ENCODE data around the gene HOXC4. TPM values are rescaled to one million over a fixed set of nuclear protein-coding genes. Genes with fewer than 3 reads are reported as not detected.

The HOXC4 gene
- total and polyA plus RNA-seq, 5 donors from 2014 or later = 0.09 to 0.32 TPM; not detected in 3

- ATAC-seq (ENCODE audit: low read depth in 2 of 2) (no peak), DNase-seq (no peak)
- H3K36me3 ChIP-seq (ENCODE audit: control insufficient read depth, insufficient read depth, low read length) = no peaks in the 10 kb centered on the region
- H3K27me3 ChIP-seq (ENCODE audit: control insufficient read depth, insufficient read depth, low read length) = peaks cover 48% of the 10 kb centered on the region
- H3K9me3 ChIP-seq (ENCODE audit: control insufficient read depth in 2 of 2, low read length in 2 of 2) = no peaks in the 10 kb centered on the region
- H3K27ac Mint-ChIP-seq = no peak overlapping the region
- H3K4me1 Mint-ChIP-seq = peaks cover 0 to 16% (median 11%) of the 10 kb centered on the region in 4 donors
- no peak overlapping the region for H3K4me3 ChIP-seq (ENCODE audit: low read depth, low read length)
- peaks cover 93% of the 10 kb centered on the region for H3K27me3 Mint-ChIP-seq
- H3K4me1 ChIP-seq (ENCODE audit: control insufficient read depth, insufficient read depth, low read length, poor library complexity, severe bottlenecking) = peaks cover 6% of the 10 kb centered on the region
- H3K9me3 Mint-ChIP-seq = peaks cover 0 to 3% (median 0%) of the 10 kb centered on the region in 7 donors
- no peak overlapping the region for H3K4me3 Mint-ChIP-seq
- H3K36me3 Mint-ChIP-seq = no peaks in the 10 kb centered on the region
- no peak overlapping the region for H3K27ac ChIP-seq (ENCODE audit: insufficient read depth, low read length, poor library complexity, severe bottlenecking)
These were observed 30.4 kb upstream of the HOXC4 start for GRCh38 chr12:54022960-54023884.

- Mint-ChIP-seq H3K36me3 (no peaks in the 10 kb centered on the region), H3K4me3 (no peak overlapping the region), H3K4me1 (peaks cover 0 to 16% (median 12%) of the 10 kb centered on the region in 4 donors), H3K27ac (no peak overlapping the region), H3K27me3 (peaks cover 97% of the 10 kb centered on the region), H3K9me3 (peaks cover 0 to 3% (median 0%) of the 10 kb centered on the region in 7 donors)
- Histone ChIP-seq H3K9me3 (ENCODE audit: control insufficient read depth in 2 of 2, low read length in 2 of 2) (no peaks in the 10 kb centered on the region), H3K27ac (ENCODE audit: insufficient read depth, low read length, poor library complexity, severe bottlenecking) (no peak overlapping the region), H3K36me3 (ENCODE audit: control insufficient read depth, insufficient read depth, low read length) (no peaks in the 10 kb centered on the region), H3K27me3 (ENCODE audit: control insufficient read depth, insufficient read depth, low read length) (peaks cover 48% of the 10 kb centered on the region), H3K4me1 (ENCODE audit: control insufficient read depth, insufficient read depth, low read length, poor library complexity, severe bottlenecking) (peaks cover 4% of the 10 kb centered on the region), H3K4me3 (ENCODE audit: low read depth, low read length) (no peak overlapping the region)
- ATAC-seq (ENCODE audit: low read depth in 2 of 2) = no peak
- no peak for DNase-seq
These were observed 29.5 kb upstream of the HOXC4 start for GRCh38 chr12:54024127-54024526.

GRCh38 chr12:54024581-54025305 is 28.9 kb upstream of the HOXC4 start:
- H3K27ac Mint-ChIP-seq = no peak overlapping the region
- no peaks in the 10 kb centered on the region for H3K9me3 ChIP-seq (ENCODE audit: control insufficient read depth in 2 of 2, low read length in 2 of 2)
- H3K27me3 Mint-ChIP-seq = peaks cover 97% of the 10 kb centered on the region
- no peaks in the 10 kb centered on the region for H3K36me3 Mint-ChIP-seq
- no peak overlapping the region for H3K4me3 ChIP-seq (ENCODE audit: low read depth, low read length)
- DNase-seq (no peak), ATAC-seq (ENCODE audit: low read depth in 2 of 2) (no peak)
- H3K9me3 Mint-ChIP-seq = peaks cover 0 to 3% (median 0%) of the 10 kb centered on the region in 7 donors
- peaks cover 4% of the 10 kb centered on the region for H3K4me1 ChIP-seq (ENCODE audit: control insufficient read depth, insufficient read depth, low read length, poor library complexity, severe bottlenecking)
- H3K27me3 ChIP-seq (ENCODE audit: control insufficient read depth, insufficient read depth, low read length) = peaks cover 50% of the 10 kb centered on the region
- no peaks in the 10 kb centered on the region for H3K36me3 ChIP-seq (ENCODE audit: control insufficient read depth, insufficient read depth, low read length)
- no peak overlapping the region for H3K27ac ChIP-seq (ENCODE audit: insufficient read depth, low read length, poor library complexity, severe bottlenecking)
- H3K4me3 Mint-ChIP-seq = no peak overlapping the region
- peaks cover 0 to 19% (median 12%) of the 10 kb centered on the region in 4 donors for H3K4me1 Mint-ChIP-seq

- Mint-ChIP-seq H3K27me3 (peaks cover 97% of the 10 kb centered on the region), H3K4me1 (peaks cover 0 to 19% (median 10%) of the 10 kb centered on the region in 4 donors), H3K27ac (no peak overlapping the region), H3K4me3 (no peak overlapping the region), H3K9me3 (peaks cover 0 to 3% (median 0%) of the 10 kb centered on the region in 7 donors), H3K36me3 (no peaks in the 10 kb centered on the region)
- ATAC-seq (ENCODE audit: low read depth in 2 of 2) (no peak), DNase-seq (no peak)
- Histone ChIP-seq H3K4me3 (ENCODE audit: low read depth, low read length) (no peak overlapping the region), H3K4me1 (ENCODE audit: control insufficient read depth, insufficient read depth, low read length, poor library complexity, severe bottlenecking) (peaks cover 6% of the 10 kb centered on the region), H3K9me3 (ENCODE audit: control insufficient read depth in 2 of 2, low read length in 2 of 2) (no peaks in the 10 kb centered on the region), H3K27ac (ENCODE audit: insufficient read depth, low read length, poor library complexity, severe bottlenecking) (no peak overlapping the region), H3K36me3 (ENCODE audit: control insufficient read depth, insufficient read depth, low read length) (no peaks in the 10 kb centered on the region), H3K27me3 (ENCODE audit: control insufficient read depth, insufficient read depth, low read length) (peaks cover 44% of the 10 kb centered on the region)
These were observed 27.9 kb upstream of the HOXC4 start for GRCh38 chr12:54025499-54026405.

- peaks cover 43% of the 10 kb centered on the region for H3K27me3 ChIP-seq (ENCODE audit: control insufficient read depth, insufficient read depth, low read length)
- H3K4me1 Mint-ChIP-seq = peaks cover 0 to 20% (median 10%) of the 10 kb centered on the region in 4 donors
- no peaks in the 10 kb centered on the region for H3K9me3 ChIP-seq (ENCODE audit: control insufficient read depth in 2 of 2, low read length in 2 of 2)
- DNase-seq = no peak
- no peak for ATAC-seq (ENCODE audit: low read depth in 2 of 2)
- no peaks in the 10 kb centered on the region for H3K36me3 Mint-ChIP-seq
- peaks cover 97% of the 10 kb centered on the region for H3K27me3 Mint-ChIP-seq
- peaks cover 0 to 3% (median 0%) of the 10 kb centered on the region in 7 donors for H3K9me3 Mint-ChIP-seq
- no peak overlapping the region for H3K4me3 ChIP-seq (ENCODE audit: low read depth, low read length)
- no peak overlapping the region for H3K27ac ChIP-seq (ENCODE audit: insufficient read depth, low read length, poor library complexity, severe bottlenecking)
- H3K27ac Mint-ChIP-seq = no peak overlapping the region
- no peak overlapping the region for H3K4me3 Mint-ChIP-seq
- peaks cover 11% of the 10 kb centered on the region for H3K4me1 ChIP-seq (ENCODE audit: control insufficient read depth, insufficient read depth, low read length, poor library complexity, severe bottlenecking)
- no peaks in the 10 kb centered on the region for H3K36me3 ChIP-seq (ENCODE audit: control insufficient read depth, insufficient read depth, low read length)
These were observed 26.8 kb upstream of the HOXC4 start for GRCh38 chr12:54026640-54027441.

GRCh38 chr12:54027442-54027786 is 26.2 kb upstream of the HOXC4 start:
- Mint-ChIP-seq H3K27ac (no peak overlapping the region), H3K36me3 (no peaks in the 10 kb centered on the region), H3K4me1 (peaks cover 0 to 20% (median 12%) of the 10 kb centered on the region in 4 donors), H3K4me3 (no peak overlapping the region), H3K27me3 (peaks cover 97% of the 10 kb centered on the region), H3K9me3 (peaks cover 0 to 3% (median 0%) of the 10 kb centered on the region in 7 donors)
- H3K27ac ChIP-seq (ENCODE audit: insufficient read depth, low read length, poor library complexity, severe bottlenecking) = no peak overlapping the region
- H3K27me3 ChIP-seq (ENCODE audit: control insufficient read depth, insufficient read depth, low read length) = peaks cover 44% of the 10 kb centered on the region
- no peaks in the 10 kb centered on the region for H3K36me3 ChIP-seq (ENCODE audit: control insufficient read depth, insufficient read depth, low read length)
- no peak overlapping the region for H3K4me3 ChIP-seq (ENCODE audit: low read depth, low read length)
- H3K4me1 ChIP-seq (ENCODE audit: control insufficient read depth, insufficient read depth, low read length, poor library complexity, severe bottlenecking) = peaks cover 11% of the 10 kb centered on the region
- DNase-seq (no peak), ATAC-seq (ENCODE audit: low read depth in 2 of 2) (no peak)
- H3K9me3 ChIP-seq (ENCODE audit: control insufficient read depth in 2 of 2, low read length in 2 of 2) = peaks cover 2 to 5% of the 10 kb centered on the region in 2 experiments
